Mononuclear cell (primary cell): ENCODE measurements around the gene SEL1L. TPM values are rescaled to one million over a fixed set of nuclear protein-coding genes. Genes with fewer than 3 reads are reported as not detected.
"Not testable (repeated sequence)": the region's sequence is repeated elsewhere in the genome, so short reads cannot be mapped to it uniquely, and the experiment has no call there.

ENCODE experiments used
- H3K27me3 ChIP-seq: 2 replicates; pipeline ENCODE4 v1.6.0; 2011; ENCODE audit warnings: low read length, control low read depth; ENCODE audit not compliant: insufficient read depth
- H3K4me1 ChIP-seq: 2 replicates; pipeline ENCODE4 v1.5.1; 2011; ENCODE audit warnings: mild to moderate bottlenecking, low read length, control low read depth; ENCODE audit not compliant: insufficient read depth
- H3K4me3 ChIP-seq: 2 replicates; pipeline ENCODE4 v1.5.1; 2011; ENCODE audit warnings: mild to moderate bottlenecking, low read length, moderate library complexity
- H3K9me3 ChIP-seq: 2 replicates; pipeline ENCODE4 v1.5.1; 2011; ENCODE audit warnings: low read depth, mild to moderate bottlenecking, control low read depth, low read length
- total RNA-seq: library from RNA; depleted of rRNA; stranded (reverse); fragments of >200 nt; gene quantifications from one replicate; pipeline ENCODE4 v1.2.3, GENCODE V29; 2012

The SEL1L gene
- total RNA-seq, 1 donor, result 57.0 TPM

DNA sequence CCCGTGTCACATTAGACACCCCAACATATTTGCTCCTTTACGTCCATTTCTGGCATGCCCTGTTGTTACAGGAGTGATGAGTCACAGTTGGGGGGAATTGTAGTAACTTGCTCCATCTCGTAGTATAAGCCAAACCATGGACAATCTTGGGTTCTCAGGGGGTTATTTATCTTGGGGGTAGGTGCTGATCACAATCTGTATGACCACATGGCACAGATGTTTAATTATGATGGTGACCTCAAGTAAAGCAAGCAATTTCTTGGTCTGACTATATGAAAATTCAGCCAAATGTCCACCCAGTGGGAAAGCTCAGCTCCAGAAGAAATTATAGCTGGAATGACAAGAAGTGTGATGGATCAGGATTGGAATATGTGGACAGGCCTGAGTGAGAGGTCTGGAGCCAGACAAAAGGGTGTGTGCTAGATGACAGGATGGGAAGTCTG, 101.4 kb downstream of the SEL1L start:
- Histone ChIP-seq H3K4me1 (peaks cover 21% of the 10 kb centered on the region), H3K9me3 (no peaks in the 10 kb centered on the region), H3K4me3 (no peak overlapping the region), H3K27me3 (peaks cover 48% of the 10 kb centered on the region)

DNA sequence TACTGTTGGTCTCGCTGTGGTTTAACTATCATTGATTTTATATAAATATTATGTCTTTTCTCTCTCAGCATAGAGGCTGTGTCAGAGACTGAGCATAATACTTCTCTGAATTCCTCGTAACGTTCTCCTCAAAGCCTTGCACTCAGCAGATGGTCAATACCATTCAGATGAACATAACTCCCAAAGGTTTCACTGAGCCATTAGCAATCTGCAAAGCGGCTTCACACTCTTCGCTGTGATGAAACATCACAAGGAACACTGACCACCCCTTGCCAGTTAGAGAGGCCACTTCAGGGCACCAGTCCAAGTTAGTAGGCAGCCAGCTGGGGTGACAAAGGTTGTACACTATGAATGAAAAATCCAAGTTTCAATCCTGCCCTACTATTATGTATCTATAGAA, 103.4 kb downstream of the SEL1L start:
- no peak overlapping the region for H3K4me3 ChIP-seq
- peaks cover 14% of the 10 kb centered on the region for H3K4me1 ChIP-seq
- H3K9me3 ChIP-seq, result no peaks in the 10 kb centered on the region
- peaks cover 39% of the 10 kb centered on the region for H3K27me3 ChIP-seq

DNA sequence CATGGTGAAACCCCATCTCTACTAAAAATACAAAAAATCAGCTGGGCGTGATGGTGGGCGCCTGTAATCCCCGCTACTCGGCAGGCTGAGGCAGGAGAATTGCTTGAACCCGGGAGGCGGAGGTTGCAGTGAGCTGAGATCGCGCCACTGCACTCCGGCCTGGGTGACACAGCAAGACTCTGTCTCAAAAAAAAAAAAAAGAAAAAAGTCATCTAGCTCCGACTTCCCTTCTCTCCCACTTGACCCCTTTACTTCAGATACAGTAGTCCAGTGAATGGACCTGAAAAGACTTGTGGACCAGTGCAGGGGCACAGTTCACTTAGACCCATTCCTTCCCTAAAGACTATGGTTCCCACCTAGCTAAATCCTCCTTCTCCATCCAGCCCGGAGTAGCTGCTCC, 103.9 kb downstream of the SEL1L start:
- Histone ChIP-seq H3K4me1 (peaks cover 12% of the 10 kb centered on the region), H3K27me3 (peaks cover 34% of the 10 kb centered on the region)
- not testable (repeated sequence) for H3K4me3 ChIP-seq, H3K9me3 ChIP-seq

DNA sequence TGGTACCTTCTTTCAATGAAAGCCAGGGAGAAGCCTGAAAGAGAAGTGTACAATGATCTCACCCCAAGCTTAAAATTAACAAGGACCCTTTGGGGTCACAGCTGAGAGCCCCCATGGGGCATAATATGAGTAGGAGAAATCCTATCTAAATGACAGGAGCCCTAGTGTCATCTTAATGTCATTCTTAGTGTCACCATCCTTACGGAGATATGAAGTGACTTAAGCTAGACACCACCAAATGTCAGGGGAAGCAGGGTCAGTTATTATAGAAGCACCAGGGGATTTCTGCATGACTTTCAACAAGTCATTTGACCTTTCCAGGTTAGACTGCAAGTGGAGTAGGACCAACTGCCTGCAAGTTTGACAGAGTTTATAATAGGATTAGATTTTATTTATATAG, 104.6 kb downstream of the SEL1L start:
- H3K27me3 ChIP-seq, result peaks cover 27% of the 10 kb centered on the region
- no peak overlapping the region for H3K4me3 ChIP-seq

DNA sequence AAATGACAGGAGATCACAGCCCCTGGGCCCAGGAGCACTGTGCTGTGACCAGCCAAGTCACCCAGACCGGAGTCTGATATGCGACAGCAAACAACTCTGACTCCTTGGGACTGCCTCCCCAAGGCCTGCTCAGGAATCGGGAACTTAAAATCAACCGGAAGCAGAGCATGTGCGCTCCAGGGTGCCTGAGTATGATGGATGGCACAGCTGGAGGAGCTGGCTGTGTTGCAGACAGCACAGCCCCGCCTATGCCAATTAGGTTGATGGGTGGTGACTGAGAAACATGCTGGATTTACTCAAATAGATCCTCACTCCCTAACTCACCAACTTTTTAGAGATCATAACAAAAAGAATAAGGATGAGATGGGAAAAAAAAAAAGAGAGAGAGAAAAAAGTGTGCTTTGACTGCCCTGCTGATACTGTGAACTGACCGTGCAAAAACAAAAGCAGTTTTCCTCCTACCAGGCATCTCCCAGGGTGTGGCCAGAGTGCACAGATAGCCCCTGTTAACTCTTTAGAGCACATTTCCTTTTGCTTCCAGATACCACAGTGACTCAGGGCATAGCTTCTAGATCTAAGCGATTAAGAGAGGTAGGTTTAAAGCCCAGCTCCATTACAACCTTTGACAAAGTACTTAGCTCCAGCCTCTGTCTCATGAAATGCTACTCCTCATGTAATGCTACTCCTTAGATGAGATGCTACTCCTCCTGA, 106.2 kb downstream of the SEL1L start:
- Histone ChIP-seq H3K4me3 (no peak overlapping the region), H3K4me1 (peaks cover 27% of the 10 kb centered on the region), H3K9me3 (no peaks in the 10 kb centered on the region), H3K27me3 (peaks cover 12% of the 10 kb centered on the region)

More for the DNA sequence above, 104.6 kb downstream of the SEL1L start:
- Histone ChIP-seq H3K9me3 (no peaks in the 10 kb centered on the region), H3K4me1 (peaks cover 12% of the 10 kb centered on the region)

DNA sequence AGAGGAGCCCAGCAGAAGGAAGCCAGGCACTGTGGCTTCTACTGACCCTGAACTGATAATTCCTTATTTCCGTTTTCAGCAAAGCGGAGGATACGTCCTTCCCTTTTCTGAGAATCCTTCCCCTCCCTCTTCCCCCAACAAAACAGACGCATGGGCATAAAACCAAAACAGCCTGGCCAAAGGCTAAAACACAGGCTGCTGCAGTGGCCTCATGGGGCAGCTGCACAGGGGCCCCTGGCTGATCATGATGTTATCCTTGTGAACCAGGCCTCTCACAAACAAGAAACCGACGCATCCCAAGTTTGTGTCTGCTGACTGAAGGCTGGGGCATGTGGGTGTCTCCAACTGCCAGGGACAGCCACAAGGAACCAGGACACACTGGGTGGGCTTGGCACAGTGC, 110.1 kb downstream of the SEL1L start:
- no peak overlapping the region for H3K4me3 ChIP-seq

More for the DNA sequence above, 110.1 kb downstream of the SEL1L start:
- Histone ChIP-seq H3K9me3 (no peaks in the 10 kb centered on the region), H3K27me3 (peaks cover 5% of the 10 kb centered on the region), H3K4me1 (peaks cover 28% of the 10 kb centered on the region)

Other genes with a start within 250 kb of the SEL1L start
- gene STON2, start 133.5 kb downstream of the SEL1L start, total RNA-seq, result 25.9 TPM